ENCODE results near the gene ATG7.

GRCh38 chr3:11245827-11246662, 26.2 kb upstream of the ATG7 start:
- TF ChIP-seq CTCF (IDR thresholded peaks at IDR 0.05), result no peak
- TF ChIP-seq POLR2A (IDR thresholded peaks at IDR 0.05), result no peak
